HG02763 (cell line): ENCODE data around the gene OPCML.

Source experiments
- ATAC-seq: cut with Tn5 transposase; IDR thresholded peaks from one replicate; pipeline ENCODE4 v1.9.1; 2021; ENCODE audit warnings: mild to moderate bottlenecking, moderate library complexity; ENCODE audit not compliant: unreplicated experiment

Gene OPCML

GRCh38 chr11:133531971-133532651 lies at the start of gene OPCML:
OPCML (minus strand) TSS chr11:133532501.
- no peak for ATAC-seq

- ATAC-seq: no peak
These were observed 48.8 kb upstream of the OPCML start for GRCh38 chr11:133581091-133581490.

GRCh38 chr11:133579165-133580031 lies 47.1 kb upstream of the OPCML start:
- ATAC-seq: no peak

GRCh38 chr11:133577403-133577802 lies 45.1 kb upstream of the OPCML start:
- ATAC-seq: no peak

GRCh38 chr11:133576351-133576750 lies 44.0 kb upstream of the OPCML start:
- no peak for ATAC-seq

- ATAC-seq: no peak
These were observed 40.8 kb upstream of the OPCML start for GRCh38 chr11:133573081-133573480.

GRCh38 chr11:133570376-133570775 lies 38.1 kb upstream of the OPCML start:
- ATAC-seq: no peak

GRCh38 chr11:133563505-133564025 lies 31.3 kb upstream of the OPCML start:
- no peak for ATAC-seq

GRCh38 chr11:133560472-133560855 lies 28.2 kb upstream of the OPCML start:
- ATAC-seq: no peak

- no peak for ATAC-seq
These were observed 27.7 kb upstream of the OPCML start for GRCh38 chr11:133559833-133560471.

GRCh38 chr11:133559382-133559781 lies 27.1 kb upstream of the OPCML start:
- ATAC-seq: no peak

GRCh38 chr11:133555034-133555433 lies 22.7 kb upstream of the OPCML start:
- ATAC-seq: no peak

- ATAC-seq: no peak
These were observed 21.8 kb upstream of the OPCML start for GRCh38 chr11:133553885-133554740.

- ATAC-seq: no peak
These were observed 20.6 kb upstream of the OPCML start for GRCh38 chr11:133552938-133553337.

GRCh38 chr11:133551064-133551463 lies 18.8 kb upstream of the OPCML start:
- ATAC-seq: no peak

GRCh38 chr11:133549826-133550225 lies 17.5 kb upstream of the OPCML start:
- ATAC-seq: no peak

- no peak for ATAC-seq
These were observed 16.3 kb upstream of the OPCML start for GRCh38 chr11:133548641-133549040.

GRCh38 chr11:133547808-133548494 lies 15.7 kb upstream of the OPCML start:
- no peak for ATAC-seq

GRCh38 chr11:133545199-133545803 lies 13.0 kb upstream of the OPCML start:
- ATAC-seq: no peak

- ATAC-seq: no peak
These were observed 9.4 kb upstream of the OPCML start for GRCh38 chr11:133541720-133542095.
